Hematopoietic multipotent progenitor cell treated with erythropoietin and hydrocortisone succinate and interleukin-3 and kit ligand, for 6 days (in vitro differentiated cells): ENCODE results near the gene IFI27L1.

Source experiments
- DNase-seq: peaks from one replicate; pipeline ENCODE4 v3.0.0-alpha.2; 2015

IFI27L1 gene

GRCh38 chr14:94081386-94081820, 293 bp downstream of the IFI27L1 start:
- DNase-seq: peak; percentile 51

DNA sequence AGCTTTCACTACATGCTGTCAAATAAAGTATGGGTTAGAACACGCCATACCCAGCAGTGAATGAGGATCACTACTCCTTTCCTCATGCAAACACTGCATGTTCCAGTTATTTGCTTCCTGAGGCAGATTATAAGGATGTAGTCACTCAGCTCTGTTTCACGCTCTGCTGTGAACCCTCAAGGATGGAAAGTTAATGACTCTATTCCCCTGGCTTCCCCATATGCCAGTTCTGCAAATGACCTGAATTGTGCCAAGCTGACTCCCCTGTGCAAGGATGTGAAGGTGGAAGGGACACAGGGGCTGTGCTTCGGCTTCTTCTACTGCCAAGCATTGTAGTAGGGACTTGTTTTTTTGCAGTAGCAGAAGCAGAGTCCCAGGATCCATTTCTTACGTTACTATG, 6.8 kb downstream of the IFI27L1 start:
- no peak for DNase-seq

- DNase-seq: no peak
Observed at GRCh38 chr14:94088516-94088915, 7.4 kb downstream of the IFI27L1 start.

GRCh38 chr14:94089479-94089878, 8.4 kb downstream of the IFI27L1 start:
- no peak for DNase-seq

DNA sequence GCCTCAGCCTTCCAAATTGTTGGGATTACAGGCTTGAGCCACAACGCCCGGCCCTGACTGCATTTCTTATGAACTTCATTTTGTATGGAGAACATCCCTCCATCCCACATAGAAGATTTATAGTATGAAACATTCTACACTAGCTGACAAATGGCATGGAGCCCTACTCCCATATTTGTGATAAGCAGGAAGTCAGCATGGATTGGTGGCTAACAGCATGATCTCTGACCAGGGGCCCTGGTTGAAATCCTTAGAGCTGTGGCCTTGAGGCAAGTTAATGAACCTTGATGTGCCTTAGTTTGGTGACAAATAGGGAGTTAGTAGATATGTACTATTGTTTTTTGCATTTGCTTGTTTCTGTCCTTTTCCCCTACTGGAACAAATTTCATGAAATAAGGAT, 12.3 kb downstream of the IFI27L1 start:
- no peak for DNase-seq

GRCh38 chr14:94097091-94097490, 16.0 kb downstream of the IFI27L1 start:
- no peak for DNase-seq

DNA sequence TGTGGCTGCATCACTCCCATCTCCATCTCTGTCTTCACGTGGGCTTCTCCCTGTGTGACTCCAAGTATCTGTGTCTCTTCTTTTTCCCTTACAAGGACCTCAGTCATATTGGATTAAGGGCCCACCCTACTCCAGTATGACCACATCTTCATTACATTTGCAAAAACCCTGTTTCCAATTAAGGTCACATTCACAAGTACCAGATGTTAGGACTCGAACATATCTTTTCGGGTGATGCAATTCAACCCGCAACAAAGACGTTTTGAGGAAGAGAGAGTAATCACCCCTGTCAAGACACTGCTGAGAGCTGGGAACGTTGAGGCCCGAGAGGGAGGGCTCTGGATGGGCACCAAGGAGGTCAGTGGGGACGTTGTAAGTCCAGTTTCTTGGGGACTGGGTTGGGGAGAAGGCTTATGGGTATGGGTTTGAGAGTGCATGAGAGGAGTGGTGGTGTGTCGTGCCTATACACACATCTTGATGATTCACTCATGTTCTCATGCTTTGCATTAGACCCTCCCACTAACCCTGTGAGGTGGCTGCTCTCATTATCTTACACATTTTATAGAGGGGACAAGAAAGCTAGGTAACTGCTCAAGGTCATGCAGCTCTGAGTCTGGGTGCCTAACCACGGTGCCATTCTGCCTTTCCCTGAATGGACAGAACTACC, 17.3 kb downstream of the IFI27L1 start:
- DNase-seq: no peak

GRCh38 chr14:94099006-94099405, 17.9 kb downstream of the IFI27L1 start:
- DNase-seq: no peak

GRCh38 chr14:94100847-94101246, 19.7 kb downstream of the IFI27L1 start:
- DNase-seq: no peak

DNA sequence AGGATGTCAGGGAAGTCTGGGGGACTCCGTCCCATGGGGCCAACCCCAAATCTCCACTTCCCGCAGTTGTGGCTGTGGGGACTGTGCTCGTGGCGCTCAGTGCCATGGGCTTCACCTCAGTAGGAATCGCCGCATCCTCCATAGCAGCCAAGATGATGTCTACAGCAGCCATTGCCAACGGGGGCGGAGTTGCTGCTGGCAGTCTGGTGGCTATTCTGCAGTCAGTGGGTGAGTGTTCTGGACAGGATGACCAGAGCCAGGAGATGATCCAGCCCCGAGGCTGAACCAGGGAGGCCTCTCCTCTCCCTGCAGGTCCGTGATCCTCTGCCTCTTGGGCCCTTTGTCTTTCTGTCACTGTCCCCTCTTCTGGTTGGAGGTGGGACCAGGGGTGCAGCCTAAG, 20.6 kb downstream of the IFI27L1 start:
- DNase-seq: no peak

DNA sequence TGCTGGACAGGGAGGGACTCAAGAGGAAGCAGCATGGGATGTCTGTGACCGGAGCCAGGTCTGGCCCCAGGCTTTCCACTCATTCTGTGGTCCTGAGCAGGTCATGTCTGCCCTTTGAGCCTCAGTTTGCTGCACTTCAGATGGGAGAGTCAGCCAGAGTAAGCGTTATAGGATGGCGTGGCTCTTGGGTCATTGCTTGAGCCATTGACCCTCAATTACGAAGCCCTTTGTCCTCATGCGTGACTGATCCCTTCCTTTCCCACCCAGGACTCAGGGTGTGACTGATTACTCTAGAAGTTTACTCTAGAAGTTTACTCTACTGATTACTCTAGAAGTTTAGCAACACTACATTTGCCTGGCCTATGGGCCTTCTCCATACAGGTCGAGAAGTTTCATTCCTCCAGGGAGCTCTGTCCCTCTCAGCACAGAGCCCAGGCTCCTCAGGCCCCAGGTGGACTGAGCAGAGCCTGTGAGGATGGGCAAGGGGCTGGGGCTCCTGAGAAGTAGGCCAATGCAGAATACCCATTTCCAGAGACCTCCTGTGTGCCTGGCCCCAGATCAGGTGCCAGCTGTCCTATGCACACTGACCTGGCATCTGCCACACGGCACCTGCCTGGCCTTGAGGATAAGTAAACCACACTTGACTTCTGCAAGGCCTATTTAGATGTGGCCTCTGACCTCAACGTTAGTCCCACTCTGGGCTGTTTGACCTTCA, 21.8 kb downstream of the IFI27L1 start:
- no peak for DNase-seq

DNA sequence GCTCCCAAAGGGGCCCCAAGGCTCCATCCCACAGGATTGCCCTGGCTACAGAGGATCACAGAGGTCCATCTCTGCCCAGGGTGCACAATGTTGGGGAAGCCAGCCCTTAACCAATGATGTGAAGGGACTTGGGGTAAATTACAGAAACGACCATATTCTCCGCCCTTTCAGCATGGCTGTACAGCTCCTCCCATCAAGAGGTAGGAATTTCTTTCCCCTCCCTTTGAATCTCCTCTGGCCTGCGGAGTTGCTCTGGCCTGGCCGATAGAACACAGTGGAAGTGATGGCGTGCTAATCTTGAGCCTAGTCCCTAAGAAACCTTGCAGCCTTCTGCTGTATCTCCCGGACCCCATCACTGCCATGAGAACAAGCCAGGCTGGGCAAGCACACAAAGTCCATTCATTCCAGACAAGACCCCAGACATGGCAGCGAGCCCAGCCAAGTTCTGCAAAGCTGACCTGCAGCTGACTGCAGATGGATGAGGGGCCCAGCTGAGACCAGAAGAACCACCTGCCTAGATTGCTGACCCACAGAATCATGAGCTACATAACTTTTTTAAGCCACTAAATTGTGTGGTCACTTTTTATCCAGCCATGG, 22.5 kb downstream of the IFI27L1 start:
- no peak for DNase-seq

- DNase-seq: no peak
Observed at GRCh38 chr14:94104731-94105130, 23.6 kb downstream of the IFI27L1 start.

- DNase-seq: no peak
Observed at GRCh38 chr14:94109915-94110250, 28.8 kb downstream of the IFI27L1 start.

DNA sequence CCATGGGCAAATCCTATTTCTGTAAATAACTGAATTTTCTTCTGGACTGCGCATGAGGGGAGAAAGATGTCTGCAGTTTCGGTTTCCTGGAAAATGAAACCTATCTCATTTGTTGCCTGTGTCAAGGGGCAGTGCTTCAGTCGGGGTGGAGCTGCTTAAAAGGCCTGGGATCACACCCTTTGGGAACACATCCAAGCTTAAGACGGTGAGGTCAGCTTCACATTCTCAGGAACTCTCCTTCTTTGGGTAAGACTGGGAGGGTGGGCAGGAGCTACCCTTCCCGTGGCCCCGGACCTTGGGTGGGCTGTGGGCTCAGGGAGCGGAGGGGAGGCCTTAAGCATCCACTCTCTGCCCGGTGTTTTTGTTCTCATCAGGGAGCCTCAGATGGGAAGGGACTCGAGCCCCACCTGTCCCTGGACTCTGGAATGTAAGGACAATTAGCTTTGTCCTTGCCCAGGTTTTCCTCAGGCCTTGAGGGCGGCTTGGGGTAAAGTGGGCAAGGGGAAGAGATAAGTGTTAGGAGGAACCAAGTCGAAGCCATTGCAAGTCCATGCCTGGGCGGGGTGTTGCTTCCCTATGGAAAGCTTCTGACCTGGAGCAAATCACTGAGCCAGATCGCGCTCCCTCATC, 29.6 kb downstream of the IFI27L1 start, which contains the start of gene IFI27:
TSS of gene IFI27 (plus strand) at position 185 of the 630 bp plus-strand sequence.
- peak; percentile 74 for DNase-seq

DNA sequence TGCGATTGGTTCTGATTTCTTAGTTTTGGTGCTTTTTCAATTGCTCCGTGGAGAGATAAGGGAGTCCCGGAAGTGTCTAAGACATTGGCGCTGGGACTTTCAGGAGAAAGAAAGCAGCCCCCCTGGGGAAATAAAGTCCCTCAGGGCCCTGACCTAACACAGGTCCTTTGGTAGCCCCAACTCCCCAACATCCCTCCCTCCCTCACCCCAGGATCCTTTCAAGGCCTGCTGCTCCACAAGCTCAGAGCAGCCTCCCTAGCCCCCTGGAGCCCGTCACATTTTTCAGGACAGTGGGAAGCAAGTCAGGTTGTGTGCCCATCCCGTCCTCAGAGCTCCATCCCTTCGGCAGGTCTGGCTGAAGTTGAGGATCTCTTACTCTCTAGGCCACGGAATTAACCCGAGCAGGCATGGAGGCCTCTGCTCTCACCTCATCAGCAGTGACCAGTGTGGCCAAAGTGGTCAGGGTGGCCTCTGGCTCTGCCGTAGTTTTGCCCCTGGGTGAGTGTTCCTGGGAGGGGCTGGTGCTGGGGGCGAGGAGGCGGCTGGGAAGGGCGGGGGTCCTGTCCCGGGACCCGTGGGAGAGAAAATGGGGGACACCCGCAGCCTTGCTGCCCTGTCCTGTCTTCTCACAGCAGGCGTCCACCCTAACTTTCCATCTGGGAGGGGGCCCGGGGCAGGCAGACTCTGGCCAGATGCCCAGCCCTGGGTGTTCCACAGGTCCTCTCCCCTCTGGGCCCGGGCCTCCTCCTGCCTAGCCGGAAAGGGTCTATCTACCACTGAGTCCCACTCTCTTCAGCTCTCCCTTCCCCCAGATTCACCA, 30.4 kb downstream of the IFI27L1 start:
- no peak for DNase-seq

DNA sequence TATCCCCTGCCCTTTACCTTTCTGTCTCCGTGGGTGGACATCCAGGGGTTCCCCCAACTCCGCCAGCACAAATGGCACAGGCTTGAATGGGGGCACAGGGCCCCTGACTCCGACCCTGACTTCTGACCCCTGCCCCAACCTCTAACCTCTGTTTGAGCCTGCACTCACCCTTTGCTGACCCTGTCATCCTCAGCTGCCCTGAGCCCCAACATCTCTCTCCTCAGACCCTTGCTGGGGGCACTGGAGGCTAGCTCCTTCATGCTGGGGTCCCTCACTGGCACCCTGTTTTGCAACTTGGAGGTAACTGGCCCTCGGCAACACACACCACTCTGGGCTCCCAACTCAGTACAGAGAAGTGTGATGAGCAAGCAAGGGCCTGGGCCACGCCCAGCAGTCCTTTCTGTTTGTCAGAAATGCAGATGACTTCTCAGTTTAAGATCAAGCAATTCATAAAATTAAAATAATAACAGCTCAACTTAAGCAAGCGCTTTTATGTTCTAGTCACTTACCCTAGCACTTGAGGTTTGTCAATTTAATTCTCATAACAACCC, 31.5 kb downstream of the IFI27L1 start:
- peak; percentile 17 for DNase-seq

- DNase-seq: no peak
Observed at GRCh38 chr14:94113073-94113472, 32.0 kb downstream of the IFI27L1 start.

DNA sequence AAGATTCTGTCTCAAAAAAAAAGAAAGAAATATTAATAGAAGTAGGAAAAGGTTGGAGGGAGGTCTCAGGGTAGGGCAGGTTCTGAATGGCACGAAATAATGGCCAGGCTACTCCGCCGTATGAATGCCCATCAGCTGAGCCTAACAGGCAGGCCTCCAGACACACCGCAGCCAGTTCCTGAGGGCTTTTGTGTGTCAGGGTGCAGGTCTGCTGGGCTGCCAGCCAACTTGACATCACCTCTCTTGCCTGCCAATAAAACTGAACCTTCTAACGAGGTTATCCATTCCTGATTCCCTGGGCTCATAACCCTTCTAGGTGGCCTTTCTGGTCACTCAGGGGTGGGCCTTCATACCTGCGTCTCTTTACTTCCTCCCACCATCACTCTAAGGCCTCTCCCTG, 32.4 kb downstream of the IFI27L1 start:
- no peak for DNase-seq

DNA sequence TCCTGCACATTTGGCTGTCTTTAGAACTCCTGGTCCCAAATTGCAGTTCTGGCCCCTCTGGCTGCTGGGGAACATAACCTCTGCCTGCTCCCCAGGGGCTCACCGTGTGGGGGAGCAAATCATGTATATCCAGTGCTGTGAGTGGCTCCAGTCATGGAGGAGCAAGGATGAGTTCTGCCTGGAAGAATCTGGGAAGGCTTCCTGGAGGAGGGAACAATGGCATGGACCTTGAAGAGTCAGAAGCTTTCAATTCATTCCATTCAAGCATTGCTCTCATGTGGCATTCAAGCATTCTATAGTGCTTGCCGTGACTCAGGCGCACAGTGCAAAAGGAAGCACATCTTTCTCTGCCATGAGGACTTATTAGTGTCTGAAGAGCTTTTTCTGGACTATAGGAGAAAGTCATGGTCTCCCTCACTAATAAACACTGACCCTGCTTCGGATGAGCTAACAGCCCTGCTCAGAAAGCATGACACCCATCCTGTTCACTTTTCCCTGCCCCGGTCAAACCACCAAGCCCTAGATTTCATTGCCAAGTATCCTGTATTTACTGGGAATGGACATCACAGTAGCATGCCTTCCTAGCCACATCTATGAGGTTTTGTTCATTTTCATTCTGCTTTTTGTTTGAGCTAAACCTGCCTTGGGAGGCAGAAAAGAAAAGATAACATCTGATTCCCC, 32.9 kb downstream of the IFI27L1 start:
- DNase-seq: no peak

GRCh38 chr14:94114589-94115057, 33.5 kb downstream of the IFI27L1 start:
- no peak for DNase-seq

GRCh38 chr14:94115058-94115591, 34.0 kb downstream of the IFI27L1 start:
- peak; percentile 79 for DNase-seq
